Measurements from ENCODE around the gene KLK1. TPM values are rescaled to one million over a fixed set of nuclear protein-coding genes. Genes with fewer than 3 reads are reported as not detected.
"Not testable (repeated sequence)": the region's sequence is repeated elsewhere in the genome, so short reads cannot be mapped to it uniquely, and the experiment has no call there.

KLK1 gene
- total RNA-seq, 1 donor from 2014 or later = not detected

DNA sequence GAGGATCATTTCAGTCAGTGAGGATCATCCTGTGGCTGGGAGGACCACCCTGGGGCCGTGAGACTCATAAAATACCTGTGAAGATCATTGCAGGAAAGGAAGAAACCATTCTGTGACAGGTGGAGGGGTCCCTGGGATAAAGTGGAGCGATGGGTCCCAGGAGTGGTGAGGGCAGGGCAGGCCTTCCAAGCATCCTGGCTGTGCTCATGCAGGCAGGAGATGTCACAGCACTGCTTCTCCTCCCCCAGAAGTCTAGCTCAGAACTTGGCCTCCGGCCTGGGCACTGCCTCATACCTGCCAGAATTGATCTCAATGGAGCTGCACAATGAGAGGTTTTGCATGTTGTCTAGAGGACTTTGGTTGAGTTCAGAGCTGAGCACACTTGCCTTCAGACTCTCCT lies 11.1 kb downstream of the KLK1 start:
- H3K27ac Mint-ChIP-seq = no peak overlapping the region
- H3K27me3 Mint-ChIP-seq = peaks cover 78% of the 10 kb centered on the region
- no peak for DNase-seq (ENCODE audit: low spot score, unreplicated experiment)
- no peaks in the 10 kb centered on the region for H3K36me3 Mint-ChIP-seq (ENCODE audit: insufficient read depth)
- peaks cover 4% of the 10 kb centered on the region for H3K9me3 Mint-ChIP-seq (ENCODE audit: low read depth)
- no peaks in the 10 kb centered on the region for H3K4me1 Mint-ChIP-seq (ENCODE audit: low read depth)
- H3K4me3 Mint-ChIP-seq (ENCODE audit: low read depth) = no peak overlapping the region
- TF ChIP-seq, protein P1, sequence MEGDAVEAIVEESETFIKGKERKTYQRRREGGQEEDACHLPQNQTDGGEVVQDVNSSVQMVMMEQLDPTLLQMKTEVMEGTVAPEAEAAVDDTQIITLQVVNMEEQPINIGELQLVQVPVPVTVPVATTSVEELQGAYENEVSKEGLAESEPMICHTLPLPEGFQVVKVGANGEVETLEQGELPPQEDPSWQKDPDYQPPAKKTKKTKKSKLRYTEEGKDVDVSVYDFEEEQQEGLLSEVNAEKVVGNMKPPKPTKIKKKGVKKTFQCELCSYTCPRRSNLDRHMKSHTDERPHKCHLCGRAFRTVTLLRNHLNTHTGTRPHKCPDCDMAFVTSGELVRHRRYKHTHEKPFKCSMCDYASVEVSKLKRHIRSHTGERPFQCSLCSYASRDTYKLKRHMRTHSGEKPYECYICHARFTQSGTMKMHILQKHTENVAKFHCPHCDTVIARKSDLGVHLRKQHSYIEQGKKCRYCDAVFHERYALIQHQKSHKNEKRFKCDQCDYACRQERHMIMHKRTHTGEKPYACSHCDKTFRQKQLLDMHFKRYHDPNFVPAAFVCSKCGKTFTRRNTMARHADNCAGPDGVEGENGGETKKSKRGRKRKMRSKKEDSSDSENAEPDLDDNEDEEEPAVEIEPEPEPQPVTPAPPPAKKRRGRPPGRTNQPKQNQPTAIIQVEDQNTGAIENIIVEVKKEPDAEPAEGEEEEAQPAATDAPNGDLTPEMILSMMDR (IDR thresholded peaks at IDR 0.05; ENCODE audit: unreplicated experiment) = no peak

DNA sequence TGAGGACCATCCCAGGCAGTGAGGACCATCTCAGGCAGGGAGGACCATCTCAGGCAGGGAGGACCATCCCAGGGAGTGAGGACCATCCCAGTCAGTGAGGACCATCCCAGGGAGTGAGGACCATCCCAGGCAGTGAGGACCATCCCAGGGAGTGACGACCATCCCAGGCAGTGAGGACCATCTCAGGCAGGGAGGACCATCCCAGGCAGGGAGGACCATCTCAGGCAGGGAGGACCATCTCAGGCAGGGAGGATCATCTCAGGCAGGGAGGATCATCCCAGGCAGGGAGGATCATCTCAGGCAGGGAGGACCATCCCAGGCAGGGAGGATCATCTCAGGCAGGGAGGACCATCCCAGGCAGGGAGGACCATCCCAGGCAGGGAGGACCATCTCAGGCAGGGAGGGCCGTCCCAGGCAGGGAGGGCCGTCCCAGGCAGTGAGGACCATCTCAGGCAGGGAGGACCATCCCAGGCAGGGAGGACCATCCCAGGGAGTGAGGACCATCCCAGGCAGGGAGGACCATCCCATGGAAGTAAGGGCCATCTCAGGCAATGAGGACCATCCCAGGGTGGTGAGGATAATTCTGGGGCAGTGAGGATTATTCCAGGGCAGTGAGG lies 11.9 kb downstream of the KLK1 start:
- not testable (repeated sequence) for H3K4me1 Mint-ChIP-seq (ENCODE audit: low read depth); H3K36me3 Mint-ChIP-seq (ENCODE audit: insufficient read depth); H3K27ac Mint-ChIP-seq; DNase-seq (ENCODE audit: low spot score, unreplicated experiment); H3K9me3 Mint-ChIP-seq (ENCODE audit: low read depth); H3K4me3 Mint-ChIP-seq (ENCODE audit: low read depth)
- H3K27me3 Mint-ChIP-seq = peaks cover 73% of the 10 kb centered on the region

GRCh38 chr19:50808856-50809255 lies 14.7 kb downstream of the KLK1 start:
- TF ChIP-seq, protein P1 (IDR thresholded peaks at IDR 0.05; ENCODE audit: unreplicated experiment) = no peak
- no peak for DNase-seq (ENCODE audit: low spot score, unreplicated experiment)
- H3K4me3 Mint-ChIP-seq (ENCODE audit: low read depth) = no peak overlapping the region
- peaks cover 4% of the 10 kb centered on the region for H3K9me3 Mint-ChIP-seq (ENCODE audit: low read depth)
- H3K27ac Mint-ChIP-seq = no peak overlapping the region
- no peaks in the 10 kb centered on the region for H3K36me3 Mint-ChIP-seq (ENCODE audit: insufficient read depth)
- H3K4me1 Mint-ChIP-seq (ENCODE audit: low read depth) = peaks cover 3% of the 10 kb centered on the region
- peaks cover 47% of the 10 kb centered on the region for H3K27me3 Mint-ChIP-seq

DNA sequence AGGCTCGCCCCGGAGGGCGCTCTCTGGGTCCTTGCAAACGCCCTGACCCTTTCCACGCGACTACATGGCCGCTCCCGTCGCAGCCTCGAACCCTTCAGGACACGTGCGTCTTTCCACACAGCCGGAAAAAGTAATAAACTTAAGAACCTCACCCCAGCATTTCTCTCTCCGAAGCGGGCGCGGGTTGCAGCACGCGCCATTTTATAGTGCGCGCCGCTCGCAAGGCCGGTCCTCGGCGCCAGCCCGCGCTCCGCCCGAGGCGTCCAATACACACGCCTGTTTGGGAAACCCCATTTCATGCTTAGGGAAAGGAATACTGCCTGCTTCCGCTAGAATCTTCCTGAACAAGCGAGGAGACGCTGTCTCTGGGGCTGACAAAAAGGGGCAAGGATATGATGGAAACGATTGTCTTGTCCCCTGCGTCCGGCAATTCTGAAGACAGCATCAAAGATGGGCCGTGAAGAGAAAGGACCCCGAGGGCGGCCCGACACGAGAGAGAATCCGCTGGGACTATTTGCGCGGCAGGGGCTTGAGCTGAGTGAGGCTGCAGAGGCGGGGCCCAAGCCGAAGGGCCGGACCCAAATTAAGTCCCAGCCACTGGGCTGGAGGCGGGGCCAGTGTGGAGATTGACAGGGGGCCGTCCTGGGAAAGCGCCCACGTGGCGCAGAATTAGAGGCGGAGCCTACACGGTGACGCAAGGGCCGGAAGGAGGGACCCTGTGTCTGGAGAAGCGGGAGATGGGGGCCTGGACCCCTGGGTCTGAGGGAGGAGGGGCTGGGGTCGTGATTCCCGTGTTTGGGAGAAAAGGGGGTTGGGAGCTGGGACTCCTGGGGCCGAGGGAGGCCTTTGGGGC lies 18.9 kb downstream of the KLK1 start:
- H3K27ac Mint-ChIP-seq = peak overlapping the region; percentile 100
- peaks cover 8% of the 10 kb centered on the region for H3K36me3 Mint-ChIP-seq (ENCODE audit: insufficient read depth)
- H3K9me3 Mint-ChIP-seq (ENCODE audit: low read depth) = no peaks in the 10 kb centered on the region
- peaks cover 21% of the 10 kb centered on the region for H3K4me1 Mint-ChIP-seq (ENCODE audit: low read depth)
- peak; percentile 97 for DNase-seq (ENCODE audit: low spot score, unreplicated experiment)
- TF ChIP-seq, protein P1 (IDR thresholded peaks at IDR 0.05; ENCODE audit: unreplicated experiment) = no peak
- H3K4me3 Mint-ChIP-seq (ENCODE audit: low read depth) = peak overlapping the region; percentile 96
- H3K27me3 Mint-ChIP-seq = peaks cover 18% of the 10 kb centered on the region

GRCh38 chr19:50803633-50804419 lies 19.8 kb downstream of the KLK1 start:
- no peaks in the 10 kb centered on the region for H3K9me3 Mint-ChIP-seq (ENCODE audit: low read depth)
- TF ChIP-seq, protein P1 (IDR thresholded peaks at IDR 0.05; ENCODE audit: unreplicated experiment) = no peak
- peak overlapping the region; percentile 96 for H3K4me3 Mint-ChIP-seq (ENCODE audit: low read depth)
- H3K27me3 Mint-ChIP-seq = peaks cover 14% of the 10 kb centered on the region
- H3K27ac Mint-ChIP-seq = peak overlapping the region; percentile 100
- DNase-seq (ENCODE audit: low spot score, unreplicated experiment) = no peak
- peaks cover 8% of the 10 kb centered on the region for H3K36me3 Mint-ChIP-seq (ENCODE audit: insufficient read depth)
- peaks cover 21% of the 10 kb centered on the region for H3K4me1 Mint-ChIP-seq (ENCODE audit: low read depth)

Data from progenitor cell of endocrine pancreas (in vitro differentiated cells).